OCI-LY7 (cell line): ENCODE data around the gene MYL11.
A peak's percentile ranks its signal among the peaks of the same experiment; 100 is the strongest.

Experiments
- EZH2phosphoT487 ChIP-seq: fragments of 200-600 bp; sonication (generic); IDR thresholded peaks from 2 replicates; pipeline ENCODE4 v1.6.1; 2018; ENCODE audit warnings: low read depth, borderline replicate concordance, mild to moderate bottlenecking, mixed run types, antibody characterized with exemption, low read length, moderate library complexity, mixed read lengths
- TF ChIP-seq, protein P1 (sequence below): fragments of 200-600 bp; sonication (generic); conservative IDR thresholded peaks from 2 replicates; pipeline ENCODE4 v1.5.1; 2014; ENCODE audit warnings: mild to moderate bottlenecking, antibody characterized with exemption, low read length, moderate library complexity, mixed read lengths

DNA sequence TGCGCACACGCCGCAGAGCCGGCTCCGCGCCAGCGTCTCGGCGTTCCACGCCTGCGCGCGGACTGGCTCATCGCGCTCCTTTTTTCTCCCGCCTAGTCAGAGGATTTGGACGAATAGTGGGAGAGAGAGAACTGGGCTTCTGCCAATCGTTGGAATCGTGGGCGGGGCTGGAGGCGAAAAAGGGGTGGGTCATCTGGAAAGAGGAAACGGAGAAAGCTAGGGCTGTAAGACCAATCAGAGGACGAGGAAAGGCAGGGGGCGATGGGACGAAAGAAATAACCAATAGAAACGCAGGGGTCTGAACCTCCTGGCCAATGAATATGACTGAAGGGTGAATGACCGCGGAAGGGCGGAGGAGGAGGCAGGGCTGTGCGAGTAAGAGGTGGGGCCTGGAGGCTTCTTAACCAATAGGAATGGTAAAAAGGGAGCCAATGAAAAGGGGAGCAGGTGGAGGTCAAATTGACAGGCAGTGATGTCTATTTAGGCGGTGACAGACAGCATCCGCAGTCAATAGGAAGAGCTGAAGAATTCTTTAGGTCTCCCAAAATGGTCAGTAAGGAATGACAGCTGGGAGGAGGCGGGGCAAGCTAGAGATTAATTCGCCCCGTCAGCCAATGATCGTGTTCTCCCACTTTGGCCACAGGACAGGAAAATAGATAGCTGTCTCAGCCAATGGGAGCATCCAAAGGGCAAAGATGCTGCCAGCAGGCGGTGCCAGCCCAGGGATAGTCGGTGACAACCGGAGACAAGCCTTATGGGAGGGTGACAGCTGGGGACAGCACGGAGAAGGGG lies 4.0 kb upstream of the MYL11 start, which contains the start of gene TBC1D10B:
- TF ChIP-seq, protein P1, sequence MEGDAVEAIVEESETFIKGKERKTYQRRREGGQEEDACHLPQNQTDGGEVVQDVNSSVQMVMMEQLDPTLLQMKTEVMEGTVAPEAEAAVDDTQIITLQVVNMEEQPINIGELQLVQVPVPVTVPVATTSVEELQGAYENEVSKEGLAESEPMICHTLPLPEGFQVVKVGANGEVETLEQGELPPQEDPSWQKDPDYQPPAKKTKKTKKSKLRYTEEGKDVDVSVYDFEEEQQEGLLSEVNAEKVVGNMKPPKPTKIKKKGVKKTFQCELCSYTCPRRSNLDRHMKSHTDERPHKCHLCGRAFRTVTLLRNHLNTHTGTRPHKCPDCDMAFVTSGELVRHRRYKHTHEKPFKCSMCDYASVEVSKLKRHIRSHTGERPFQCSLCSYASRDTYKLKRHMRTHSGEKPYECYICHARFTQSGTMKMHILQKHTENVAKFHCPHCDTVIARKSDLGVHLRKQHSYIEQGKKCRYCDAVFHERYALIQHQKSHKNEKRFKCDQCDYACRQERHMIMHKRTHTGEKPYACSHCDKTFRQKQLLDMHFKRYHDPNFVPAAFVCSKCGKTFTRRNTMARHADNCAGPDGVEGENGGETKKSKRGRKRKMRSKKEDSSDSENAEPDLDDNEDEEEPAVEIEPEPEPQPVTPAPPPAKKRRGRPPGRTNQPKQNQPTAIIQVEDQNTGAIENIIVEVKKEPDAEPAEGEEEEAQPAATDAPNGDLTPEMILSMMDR, result peak; percentile 56
- no peak for TF ChIP-seq EZH2phosphoT487
